ENCODE measurements around the gene L1CAM. TPM values are rescaled to one million over a fixed set of nuclear protein-coding genes. Genes with fewer than 3 reads are reported as not detected.

L1CAM gene
- total and polyA plus RNA-seq, 2 experiments from 2014 or later, result 0.86 to 1.5 TPM

GRCh38 chrX:153867139-153867538 lies 18.8 kb downstream of the L1CAM start:
- no peak overlapping the region for H3K4me3 ChIP-seq
- DNase-seq (ENCODE audit: low read depth in 1 of 2, low spot score in 1 of 2), result no peak
- no peaks in the 10 kb centered on the region for H3K9me3 ChIP-seq (ENCODE audit: low read depth)
- H3K4me1 ChIP-seq (ENCODE audit: low read depth), result no peaks in the 10 kb centered on the region
- no peak for TF ChIP-seq CTCF (IDR thresholded peaks at IDR 0.05; ENCODE audit: low read depth, low read length)
- no peaks in the 10 kb centered on the region for H3K27me3 ChIP-seq
- H3K27ac ChIP-seq, result no peak overlapping the region
- no peaks in the 10 kb centered on the region for H3K36me3 ChIP-seq

GRCh38 chrX:153866302-153867019 lies 19.5 kb downstream of the L1CAM start:
- Histone ChIP-seq H3K4me3 (no peak overlapping the region), H3K36me3 (no peaks in the 10 kb centered on the region), H3K27me3 (no peaks in the 10 kb centered on the region), H3K9me3 (ENCODE audit: low read depth) (no peaks in the 10 kb centered on the region), H3K27ac (no peak overlapping the region), H3K4me1 (ENCODE audit: low read depth) (no peaks in the 10 kb centered on the region)
- TF ChIP-seq CTCF (IDR thresholded peaks at IDR 0.05; ENCODE audit: low read depth, low read length), result no peak
- DNase-seq (ENCODE audit: low read depth in 1 of 2, low spot score in 1 of 2), result no peak

GRCh38 chrX:153865685-153866084 lies 20.3 kb downstream of the L1CAM start:
- Histone ChIP-seq H3K9me3 (ENCODE audit: low read depth) (no peaks in the 10 kb centered on the region), H3K4me3 (no peak overlapping the region), H3K27me3 (no peaks in the 10 kb centered on the region), H3K4me1 (ENCODE audit: low read depth) (no peaks in the 10 kb centered on the region), H3K36me3 (no peaks in the 10 kb centered on the region), H3K27ac (no peak overlapping the region)
- TF ChIP-seq CTCF (IDR thresholded peaks at IDR 0.05; ENCODE audit: low read depth, low read length), result no peak
- no peak for DNase-seq (ENCODE audit: low read depth in 1 of 2, low spot score in 1 of 2)

- no peak for DNase-seq (ENCODE audit: low read depth in 1 of 2, low spot score in 1 of 2)
- H3K4me3 ChIP-seq, result no peak overlapping the region
- no peaks in the 10 kb centered on the region for H3K36me3 ChIP-seq
- H3K27me3 ChIP-seq, result no peaks in the 10 kb centered on the region
- no peak overlapping the region for H3K27ac ChIP-seq
- H3K4me1 ChIP-seq (ENCODE audit: low read depth), result no peaks in the 10 kb centered on the region
- no peak for TF ChIP-seq CTCF (IDR thresholded peaks at IDR 0.05; ENCODE audit: low read depth, low read length)
- H3K9me3 ChIP-seq (ENCODE audit: low read depth), result no peaks in the 10 kb centered on the region
Observed at GRCh38 chrX:153865321-153865580, 20.7 kb downstream of the L1CAM start.

- TF ChIP-seq CTCF (IDR thresholded peaks at IDR 0.05; ENCODE audit: low read depth, low read length), result no peak
- no peak overlapping the region for H3K4me3 ChIP-seq
Observed at GRCh38 chrX:153864561-153865320, 21.2 kb downstream of the L1CAM start.

More at GRCh38 chrX:153864561-153865320, 21.2 kb downstream of the L1CAM start:
- Histone ChIP-seq H3K4me1 (ENCODE audit: low read depth) (no peaks in the 10 kb centered on the region), H3K36me3 (no peaks in the 10 kb centered on the region), H3K27me3 (no peaks in the 10 kb centered on the region), H3K27ac (no peak overlapping the region), H3K9me3 (ENCODE audit: low read depth) (no peaks in the 10 kb centered on the region)
- DNase-seq (ENCODE audit: low read depth in 1 of 2, low spot score in 1 of 2), result no peak
